SH-SY5Y (cell line): ENCODE data around the gene PRG3.

Source experiments
- GATA2 ChIP-seq: IDR thresholded peaks from 2 replicates; pipeline ENCODE4 v1.6.1; 2011; ENCODE audit warnings: mild to moderate bottlenecking, low read depth, low read length
- GATA3 ChIP-seq: IDR thresholded peaks from 2 replicates; pipeline ENCODE4 v1.6.1; 2011; ENCODE audit warnings: low read depth, mild to moderate bottlenecking, low read length, moderate library complexity

DNA sequence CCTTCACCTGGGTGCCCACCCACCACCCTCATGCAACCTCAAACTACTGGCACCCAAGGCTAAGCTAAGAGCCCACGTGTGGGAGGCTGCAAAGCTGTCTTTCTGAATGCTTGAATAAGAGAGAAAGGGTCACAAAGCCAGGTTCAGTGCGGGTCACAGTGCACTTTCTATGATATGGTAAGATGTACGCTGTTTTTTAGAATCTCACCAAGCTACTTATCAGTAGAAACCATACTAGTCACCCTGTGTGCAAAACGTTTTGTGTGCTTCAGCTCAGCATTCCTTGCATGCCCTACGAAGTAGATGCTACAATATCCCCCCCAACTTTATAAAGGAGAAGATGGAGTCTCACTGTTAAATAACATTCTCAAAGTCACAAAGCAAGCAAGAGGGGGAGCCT lies 27.9 kb downstream of the PRG3 start:
- TF ChIP-seq GATA3, result no peak
- TF ChIP-seq GATA2, result no peak
